HG03575 (cell line): Measurements from ENCODE around the gene GRM4.

Experiments used
- ATAC-seq: cut with Tn5 transposase; IDR thresholded peaks from one replicate; pipeline ENCODE4 v1.9.1; 2021; ENCODE audit not compliant: unreplicated experiment, insufficient number of reproducible peaks, low FRiP score; ENCODE audit errors: extremely low read depth

The GRM4 gene

DNA sequence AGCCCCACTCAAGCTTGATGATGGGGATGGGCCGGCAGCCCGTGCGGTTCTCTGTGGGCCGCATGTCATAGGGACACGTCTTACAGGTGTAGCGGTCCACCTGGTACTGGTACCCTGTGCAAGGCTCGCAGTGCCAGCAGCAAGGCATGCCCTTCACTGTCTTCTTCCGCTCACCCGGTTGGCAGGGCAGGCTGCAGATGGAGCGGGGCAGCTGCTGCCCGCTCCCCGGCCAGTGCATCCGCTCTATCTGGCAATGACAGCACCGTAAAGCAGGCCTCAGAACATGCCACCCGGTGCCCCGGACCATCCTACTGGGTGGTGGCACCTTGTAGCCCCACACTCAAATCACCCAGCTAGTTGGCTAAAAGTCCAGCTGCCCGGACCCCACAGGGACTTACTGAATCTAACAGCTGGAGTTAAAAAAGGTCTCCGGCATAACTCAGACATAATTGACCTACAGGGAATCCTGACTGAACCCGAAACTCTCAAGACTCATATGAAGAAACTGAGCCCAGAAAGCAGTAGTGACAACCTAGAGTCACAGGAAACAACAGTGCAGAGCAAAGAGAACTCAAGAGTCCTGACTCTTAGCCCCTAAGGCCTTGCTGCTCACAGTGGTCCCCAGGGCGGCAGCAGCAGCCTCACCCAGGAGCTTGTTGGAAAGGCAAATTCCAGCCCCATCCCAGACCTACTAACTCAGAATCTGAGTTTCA lies 109.4 kb downstream of the GRM4 start:
- ATAC-seq = no peak

DNA sequence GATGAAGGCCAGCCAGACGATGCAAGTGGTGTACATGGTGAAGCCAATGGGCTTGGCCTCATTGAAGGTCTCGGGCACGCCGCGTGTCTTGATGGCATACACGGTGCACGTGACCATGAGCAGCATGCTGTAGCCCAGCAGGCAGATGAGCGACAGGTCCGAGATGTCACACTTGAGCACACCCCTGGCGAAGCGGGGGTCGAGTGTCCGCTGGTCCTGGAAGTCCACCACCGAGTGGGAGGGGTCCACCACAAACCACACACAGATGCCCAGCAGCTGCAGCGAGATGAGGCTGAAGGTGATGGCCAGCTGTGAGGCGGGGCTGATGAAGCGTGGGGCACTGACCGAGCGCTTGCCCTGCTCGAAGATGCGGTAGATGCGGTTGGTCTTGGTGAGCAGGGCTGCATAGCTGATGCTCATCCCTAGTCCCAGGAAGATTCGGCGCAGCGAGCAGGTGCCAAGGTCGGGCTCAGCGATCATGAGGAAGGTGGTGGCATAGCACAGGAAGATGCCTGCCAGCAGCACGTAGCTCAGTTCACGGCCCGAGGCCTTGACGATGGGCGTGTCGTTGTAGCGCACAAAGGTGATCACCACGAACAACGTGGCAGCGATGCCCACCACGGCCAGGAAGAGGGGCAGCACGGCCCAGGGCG lies 110.1 kb downstream of the GRM4 start:
- no peak for ATAC-seq

DNA sequence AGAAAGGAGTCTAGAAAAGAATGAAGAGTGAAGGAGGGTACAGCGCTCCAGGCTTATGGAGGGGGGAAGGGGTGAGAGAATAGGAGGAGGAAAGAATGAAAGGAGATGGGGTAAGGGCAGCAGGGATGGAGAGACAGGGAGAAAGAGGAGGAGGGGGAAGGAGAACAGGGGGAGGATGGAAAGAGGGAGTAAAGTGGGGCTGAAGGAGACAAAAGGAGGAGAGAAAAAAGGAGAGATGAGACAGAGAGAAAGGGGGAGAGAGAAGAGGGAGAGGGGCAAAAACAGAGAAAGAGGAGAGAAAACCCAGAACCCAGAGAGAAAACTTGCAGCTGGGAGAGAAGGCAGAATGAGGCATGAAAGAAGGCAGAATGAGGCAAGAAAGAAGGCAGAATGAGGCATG lies 110.7 kb downstream of the GRM4 start:
- ATAC-seq = no peak

DNA sequence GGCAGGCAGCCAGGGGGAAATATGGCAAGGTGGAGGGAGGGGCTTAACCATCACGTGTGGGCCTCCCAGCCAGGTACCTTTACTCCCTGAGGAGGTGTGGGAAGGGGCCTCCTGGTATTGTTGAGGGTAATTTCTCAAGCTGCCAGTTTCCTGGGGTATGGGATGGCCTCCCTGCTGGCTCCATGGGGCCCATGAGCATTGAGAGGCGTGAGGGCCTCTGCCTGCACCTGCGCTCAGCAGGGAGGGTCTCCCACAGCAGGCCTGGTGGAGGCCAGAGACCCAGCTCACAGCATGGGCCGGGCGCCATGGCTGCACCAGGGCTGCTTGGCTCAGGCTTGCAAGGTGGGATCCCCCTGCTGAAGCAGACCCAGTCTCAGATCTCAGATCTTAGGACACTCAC lies 113.0 kb downstream of the GRM4 start:
- ATAC-seq = no peak

DNA sequence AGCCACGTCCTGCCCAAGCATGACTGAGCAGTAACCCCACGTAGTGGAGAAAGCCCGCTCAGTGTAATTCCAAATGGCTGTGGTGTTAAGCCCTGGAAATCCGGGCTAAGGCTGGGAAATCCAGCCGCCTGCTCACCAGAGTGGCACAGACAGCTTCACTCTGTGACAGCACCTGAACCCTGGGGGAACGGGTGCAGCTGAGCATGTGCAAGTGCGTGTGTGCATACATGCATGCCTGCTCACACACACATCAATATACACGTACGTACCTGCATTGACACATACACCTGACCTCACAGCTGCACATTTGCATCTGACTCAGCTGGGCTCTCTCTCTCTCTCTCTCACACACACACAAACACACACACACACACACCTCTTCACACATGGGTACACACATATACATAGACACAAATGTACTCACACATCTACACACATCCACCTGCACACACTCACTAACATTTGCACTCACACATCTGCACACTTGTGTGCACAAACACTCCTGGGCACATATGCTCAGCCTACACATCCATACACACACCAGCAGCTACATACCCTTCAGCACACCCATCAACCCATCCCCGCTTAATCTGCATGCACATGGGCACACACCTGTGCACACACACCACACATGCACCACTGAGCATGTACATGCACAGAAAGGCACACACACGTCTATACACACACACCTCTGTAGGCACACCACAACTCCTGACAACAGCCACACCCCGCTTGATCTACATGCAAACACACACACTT lies 114.1 kb downstream of the GRM4 start:
- no peak for ATAC-seq

DNA sequence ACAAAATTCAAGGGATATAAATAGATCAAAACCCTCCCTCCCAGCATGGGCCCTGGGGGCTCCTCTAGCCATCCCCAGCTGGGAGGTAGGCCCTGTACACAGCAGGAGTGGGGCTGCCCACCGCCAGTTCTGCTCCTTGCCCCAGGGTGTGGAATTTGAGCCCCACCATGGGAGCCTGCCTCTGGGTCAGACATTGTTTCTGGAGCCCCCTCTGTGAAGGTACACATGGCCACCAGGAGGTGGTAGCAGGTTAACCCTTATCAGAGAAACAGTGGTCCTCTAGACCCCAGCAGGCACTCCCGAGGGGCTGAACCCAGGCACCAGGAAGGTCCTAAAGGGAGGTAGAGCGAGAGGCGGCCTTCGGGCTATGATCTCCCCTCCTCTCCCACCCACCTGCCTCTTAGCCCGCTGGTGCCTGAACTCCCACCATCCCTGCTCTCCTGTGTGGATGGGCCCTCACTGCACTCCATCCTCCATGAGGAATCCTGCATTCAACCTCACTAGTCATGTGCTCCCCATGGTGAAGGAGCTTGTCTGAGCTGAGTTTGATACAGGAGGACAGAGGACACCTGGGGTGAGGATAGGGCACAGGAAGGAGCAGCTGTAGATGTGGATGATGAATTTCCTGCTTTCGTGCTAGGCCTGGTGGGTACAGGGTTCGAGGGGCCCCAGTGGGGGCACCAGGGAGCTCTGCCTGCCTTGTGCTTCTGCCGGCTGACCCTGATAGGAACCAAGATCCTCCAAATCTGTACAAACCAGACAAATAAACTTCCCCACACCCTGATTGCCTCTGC lies 114.9 kb downstream of the GRM4 start:
- ATAC-seq = no peak

DNA sequence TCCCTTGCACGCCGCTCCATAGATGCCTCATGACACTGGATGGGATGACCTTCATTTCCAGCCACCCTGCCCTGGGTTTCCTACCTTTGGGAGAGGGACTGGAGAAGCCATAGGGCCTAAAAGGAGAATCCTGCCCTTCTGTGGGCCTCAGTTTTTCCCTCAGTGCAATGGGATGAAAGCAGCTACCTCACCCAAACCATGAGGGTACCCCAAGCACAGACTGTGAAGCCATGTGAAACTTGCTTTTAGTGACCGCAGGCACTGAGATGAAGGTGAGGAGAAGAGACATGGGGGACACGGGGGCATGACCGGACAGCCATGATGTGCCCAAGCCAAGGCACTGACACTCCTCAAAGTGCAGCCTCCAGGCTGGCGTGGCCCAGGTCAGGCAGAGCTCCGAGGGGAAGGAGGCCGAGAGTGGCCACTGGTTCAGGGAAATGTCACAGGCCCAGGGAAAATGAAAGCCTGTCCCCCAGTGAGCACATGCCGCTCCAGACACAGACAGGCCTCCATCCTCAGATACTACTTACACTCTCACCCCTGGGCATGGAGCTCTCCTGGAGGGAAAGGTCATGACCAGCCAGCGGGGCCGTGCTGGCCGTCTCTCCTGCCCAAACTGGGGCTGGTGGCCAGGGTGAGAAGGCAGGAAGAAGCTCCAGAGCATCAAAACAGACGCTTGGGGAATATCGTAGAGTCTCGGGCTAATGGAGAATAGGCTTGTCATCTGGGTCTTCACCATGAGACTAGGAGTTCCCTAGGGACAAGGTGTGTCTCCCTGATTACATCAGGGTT lies 116.2 kb downstream of the GRM4 start:
- no peak for ATAC-seq

DNA sequence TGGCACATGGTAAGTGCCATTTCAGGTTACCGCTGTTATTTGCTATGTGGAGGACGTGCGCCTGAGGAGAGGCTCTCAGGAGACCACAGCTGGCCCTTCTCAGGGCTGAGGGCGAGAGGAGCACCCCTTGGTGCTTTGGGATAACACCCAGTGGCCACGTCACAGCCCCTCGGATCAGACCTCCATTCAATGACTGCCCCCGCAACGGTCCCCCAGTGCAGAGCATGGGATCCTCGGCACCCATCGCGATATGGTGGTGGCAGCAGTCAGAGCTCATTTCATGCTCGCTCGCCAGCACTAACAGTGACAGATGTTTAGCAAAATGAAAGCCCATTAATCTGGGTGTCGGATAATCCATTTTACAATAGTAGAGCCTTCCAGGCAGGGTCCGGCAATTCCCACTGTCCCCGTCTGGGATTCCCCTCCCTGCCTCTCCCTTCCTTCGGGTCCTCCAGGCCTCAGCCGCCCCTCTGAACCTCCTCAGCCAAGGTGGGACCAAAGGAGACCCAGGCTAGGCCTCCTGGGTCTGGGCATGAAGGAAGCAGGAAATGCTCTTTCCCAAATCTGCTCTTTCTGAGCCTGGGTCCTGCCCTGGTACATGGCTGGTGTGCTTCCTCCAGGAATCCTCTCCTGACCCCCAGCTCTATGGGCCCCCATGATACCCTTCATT lies 117.1 kb downstream of the GRM4 start:
- no peak for ATAC-seq

DNA sequence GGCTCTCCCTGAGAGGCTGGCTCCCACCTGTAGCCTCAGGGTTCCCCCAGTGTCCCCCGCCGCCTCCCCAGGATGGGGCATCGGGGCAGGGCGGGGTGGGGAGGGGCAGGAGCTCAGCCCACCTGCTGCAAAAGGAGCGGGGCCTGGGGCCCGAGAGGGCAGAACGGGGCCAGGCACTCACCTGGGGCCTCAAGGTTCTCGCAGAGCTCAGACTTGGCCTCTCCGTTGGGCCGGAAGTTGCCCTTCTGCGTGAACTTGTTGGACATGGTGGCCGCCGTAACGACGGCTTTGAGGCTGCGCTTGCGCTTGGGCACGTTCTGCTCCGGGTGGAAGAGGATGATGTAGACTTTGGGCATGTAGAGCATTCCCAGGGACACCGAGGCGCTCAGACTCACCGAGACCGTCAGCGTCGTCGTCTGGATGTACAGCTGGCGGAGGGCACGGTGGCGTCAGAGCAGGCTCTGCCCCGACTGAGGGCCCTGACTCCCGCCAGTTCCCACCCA lies 117.9 kb downstream of the GRM4 start:
- no peak for ATAC-seq

DNA sequence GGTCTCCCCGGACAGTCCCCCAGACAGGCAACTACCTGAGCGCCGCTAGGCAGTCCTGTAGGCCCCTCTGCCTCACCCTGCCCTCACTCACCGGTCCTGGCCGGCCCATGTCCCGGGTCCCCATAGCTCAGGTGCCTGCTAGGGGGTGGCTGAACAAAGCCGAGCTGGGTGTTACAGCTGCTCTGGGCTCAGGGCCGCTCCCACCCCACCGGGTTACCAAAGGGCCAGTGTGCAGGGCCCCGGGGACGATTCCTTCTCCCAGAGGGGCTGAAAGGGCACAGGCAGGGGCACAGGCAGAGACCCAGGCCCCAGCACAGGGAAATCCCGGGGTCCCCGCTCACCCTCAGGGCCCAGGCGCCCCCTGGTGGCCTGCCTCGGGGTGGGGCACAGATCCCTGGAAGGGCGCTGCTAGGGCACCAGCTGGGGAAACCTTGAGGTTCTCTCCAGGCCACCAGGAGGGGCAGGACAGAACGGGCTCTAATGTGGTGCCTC lies 118.4 kb downstream of the GRM4 start:
- no peak for ATAC-seq

DNA sequence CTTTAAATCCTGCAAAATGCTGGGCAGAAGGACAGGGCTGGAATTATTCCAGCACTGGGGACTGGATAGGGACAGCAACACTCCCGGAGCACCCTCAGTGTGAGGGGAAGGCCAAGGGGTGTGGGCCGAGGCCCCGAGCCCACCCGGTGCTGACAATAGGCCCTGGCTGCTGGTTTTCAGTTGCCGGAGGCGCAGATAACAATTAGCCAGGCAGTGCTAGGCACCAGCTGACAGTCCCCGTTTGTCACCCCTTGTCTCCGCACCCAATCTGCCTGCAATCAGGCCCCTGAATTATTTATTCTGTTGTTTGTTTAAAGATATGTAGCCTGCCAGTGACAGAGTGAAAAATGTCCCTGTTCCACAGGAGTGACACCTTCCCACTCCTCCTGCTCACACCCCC lies 120.0 kb downstream of the GRM4 start:
- no peak for ATAC-seq

DNA sequence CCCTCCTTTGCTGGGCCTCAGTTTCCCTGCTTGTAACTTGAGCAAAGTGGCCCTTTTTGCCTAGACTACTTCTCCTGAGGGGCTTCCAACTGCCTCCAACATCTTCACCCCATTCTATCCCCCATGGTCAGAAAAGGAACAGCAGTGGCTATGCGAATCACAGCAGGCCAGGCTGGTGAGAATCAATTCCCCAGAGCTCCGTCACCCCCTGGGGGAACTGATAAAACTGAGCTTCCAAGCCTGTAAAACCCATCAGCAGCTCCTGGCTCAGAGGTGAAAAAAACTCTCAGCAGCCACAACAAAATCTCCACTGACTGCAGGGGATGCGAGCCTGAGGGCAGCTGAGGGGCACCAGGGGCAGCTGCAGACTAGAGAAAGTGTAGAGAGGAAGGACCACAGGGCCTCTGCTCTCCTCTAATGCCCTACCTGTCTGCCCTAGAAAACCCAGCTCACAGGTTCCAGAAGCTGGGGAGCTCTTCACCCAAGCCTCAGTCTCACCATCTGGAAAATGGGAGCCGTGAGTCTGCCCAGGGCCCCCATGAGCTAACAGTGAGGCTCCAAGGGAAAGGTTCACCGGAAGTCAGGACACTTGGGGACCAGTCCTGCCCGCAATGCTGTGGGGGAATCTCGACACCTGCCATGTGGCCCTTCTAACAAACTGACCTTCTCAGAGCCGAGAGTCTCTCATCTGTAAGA lies 120.6 kb downstream of the GRM4 start:
- no peak for ATAC-seq

DNA sequence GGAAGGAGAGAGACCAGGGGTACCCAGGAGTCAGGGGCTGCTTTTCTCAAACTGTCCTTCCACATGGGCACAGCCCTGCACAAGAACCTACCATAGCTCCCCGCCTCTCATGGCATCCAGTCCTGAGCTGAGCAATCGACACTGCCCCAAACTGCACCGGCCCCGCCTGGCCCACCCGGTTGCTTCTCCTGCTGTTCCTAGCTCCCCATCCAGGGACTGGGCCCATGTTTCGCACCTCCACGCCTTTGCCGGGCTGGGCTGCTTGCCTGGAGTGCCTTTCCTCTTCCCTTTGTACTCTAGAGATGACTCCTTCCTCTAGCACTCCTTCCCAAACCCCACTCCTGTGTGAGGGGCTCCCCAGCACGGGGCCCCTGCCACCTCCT lies 123.0 kb downstream of the GRM4 start:
- ATAC-seq = no peak

DNA sequence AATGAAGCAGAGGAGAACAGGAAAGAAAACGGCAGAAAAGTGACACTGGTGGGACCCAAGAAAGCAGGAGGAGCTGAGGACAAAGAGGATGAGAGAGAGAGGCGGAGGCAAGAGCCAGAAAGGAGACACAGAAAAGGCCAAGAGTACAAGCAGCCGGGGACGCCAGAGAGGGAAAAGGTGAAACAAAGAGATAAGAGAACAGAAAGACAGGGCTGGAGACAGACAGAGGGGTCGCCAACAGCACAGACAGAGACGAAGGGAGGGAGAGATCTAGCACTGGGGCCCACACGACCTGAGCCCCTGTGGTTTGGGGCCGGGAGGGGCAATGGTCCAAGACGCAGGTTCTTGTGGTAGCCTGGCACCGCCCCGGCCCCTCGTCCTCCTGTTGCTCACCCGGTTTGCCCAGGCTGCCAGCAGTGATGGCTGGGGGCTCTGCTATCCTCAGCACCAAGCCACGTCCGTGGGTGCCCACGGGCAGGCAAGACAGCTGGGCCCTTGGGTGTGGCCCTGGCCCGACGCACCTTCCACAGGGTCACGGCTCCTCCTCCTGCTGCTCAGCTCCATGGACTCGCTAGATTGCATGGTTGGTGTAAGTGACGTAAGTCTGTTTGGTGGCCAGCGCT lies 123.5 kb downstream of the GRM4 start:
- no peak for ATAC-seq

DNA sequence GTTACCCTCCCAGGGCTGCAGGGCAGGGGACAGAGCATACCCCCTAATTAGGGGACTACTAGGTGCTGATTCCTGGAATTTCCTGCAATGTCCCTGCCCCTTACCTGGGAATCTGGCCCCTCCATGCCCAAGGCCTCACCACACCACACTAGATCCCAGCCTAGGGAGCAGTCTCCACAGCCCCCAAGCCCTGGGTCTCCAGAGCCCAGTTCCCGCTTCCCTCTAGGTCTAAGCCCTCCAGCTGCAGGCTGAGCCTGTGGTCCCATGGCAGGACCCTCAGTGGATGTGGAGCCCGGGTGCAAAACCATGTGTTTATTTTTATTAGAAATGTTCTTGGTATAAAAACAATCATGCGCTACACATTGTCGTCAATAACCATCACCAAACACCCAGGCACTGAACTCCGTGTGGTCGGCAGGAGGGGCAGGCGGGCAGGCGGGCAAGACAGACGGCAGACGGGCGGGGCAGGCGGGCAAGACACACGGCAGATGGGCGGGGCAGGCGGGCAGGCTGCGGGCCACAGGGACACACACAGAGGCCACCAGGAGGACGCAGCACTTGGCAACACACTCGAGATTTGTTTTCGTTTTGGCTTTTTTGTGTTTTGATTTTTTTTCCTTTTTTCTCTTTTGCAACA lies 124.2 kb downstream of the GRM4 start:
- no peak for ATAC-seq

DNA sequence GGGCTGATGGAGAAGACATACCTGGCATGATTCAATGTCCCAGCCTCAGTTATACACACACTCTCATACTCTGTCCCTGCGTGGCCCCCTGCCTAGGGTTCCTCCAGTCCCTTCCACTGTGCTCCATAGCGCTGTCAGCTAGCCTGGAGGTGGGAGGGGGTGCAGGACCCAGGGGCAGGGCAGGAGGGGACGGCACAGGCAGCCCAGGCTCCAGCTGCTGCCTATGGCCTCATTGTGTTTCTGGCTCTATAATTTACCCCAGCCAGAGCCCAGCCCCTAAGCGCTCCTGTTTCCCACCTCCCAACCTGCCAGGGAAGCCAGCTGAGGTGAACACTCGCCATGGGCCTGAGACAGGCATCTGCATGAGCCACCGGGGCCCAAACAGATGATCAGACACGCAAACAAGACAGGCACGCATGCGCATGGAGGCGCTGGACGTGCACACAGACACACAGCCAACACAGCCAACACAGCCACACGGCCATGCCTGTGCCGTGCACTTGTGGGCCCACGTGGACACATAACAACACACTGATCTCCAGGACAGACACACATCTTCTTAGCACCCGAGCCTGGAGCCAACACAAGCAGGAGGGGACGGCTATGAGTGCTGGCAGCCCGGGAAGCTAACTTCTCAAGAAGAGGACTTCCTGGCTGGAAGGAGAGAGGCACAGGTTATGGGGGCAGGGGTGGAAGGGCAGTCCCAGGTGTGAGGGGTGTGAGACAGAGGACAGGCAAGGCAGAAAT lies 124.9 kb downstream of the GRM4 start:
- no peak for ATAC-seq
